Activated CD4-positive, alpha-beta T cell treated with anti-CD3 and anti-CD28 coated beads for 36 hours (primary cell): ENCODE data around the gene LINC01488. TPM values are rescaled to one million over a fixed set of nuclear protein-coding genes. Genes with fewer than 3 reads are reported as not detected.

Experiments
- total RNA-seq, 2 experiments: library from RNA; stranded (reverse); gene quantifications; one replicate each; pipeline ENCODE4 v1.2.3, GENCODE V29; 2021

Gene LINC01488
- total RNA-seq, 2 experiments from 2014 or later: not detected

Other genes with a start within 250 kb of the LINC01488 start
- gene MYEOV, start 187.5 kb upstream of the LINC01488 start, total RNA-seq: not detected
- gene CCND1, start 159.5 kb downstream of the LINC01488 start, total RNA-seq: under 1 TPM; 0.50 to 0.77 TPM
- 10 to 100 TPM; 16.8 to 17.8 TPM for gene LTO1, start 193.7 kb downstream of the LINC01488 start, total RNA-seq
- under 1 TPM in 1 of 2 experiments, not detected in 1; 0.09 TPM for gene FGF19, start 222.4 kb downstream of the LINC01488 start, total RNA-seq